Right renal cortex interstitium (tissue), 3 donors: Measurements from ENCODE around the gene FBXO8. TPM values are rescaled to one million over a fixed set of nuclear protein-coding genes. Genes with fewer than 3 reads are reported as not detected.
"Not testable (repeated sequence)": the region's sequence is repeated elsewhere in the genome, so short reads cannot be mapped to it uniquely, and the experiment has no call there.

Source experiments
- DNase-seq, 3 donors: peaks; one replicate each; pipeline ENCODE4 v3.0.0-alpha.2; 2013; ENCODE audit warnings: low read depth in 3 of 3, low spot score in 2 of 3
- polyA plus RNA-seq, 3 donors: library from polyadenylated mRNA; unstranded; fragments of 120-200 nt; gene quantifications; one replicate each; pipeline ENCODE4 v1.2.1, GENCODE V29; 2013; ENCODE audit not compliant: insufficient read length in 3 of 3

Gene FBXO8
- polyA plus RNA-seq, 3 donors = 36.4 to 37.4 (median 37.0) TPM

- no peak for DNase-seq
These were observed 3.4 kb upstream of the FBXO8 start for GRCh38 chr4:174286870-174287269.

GRCh38 chr4:174284487-174284886 is 1.0 kb upstream of the FBXO8 start:
- no peak for DNase-seq

GRCh38 chr4:174282836-174283506 is 496 bp downstream of the FBXO8 start:
- peak; percentile 77 to 85 (median 82) for DNase-seq

DNA sequence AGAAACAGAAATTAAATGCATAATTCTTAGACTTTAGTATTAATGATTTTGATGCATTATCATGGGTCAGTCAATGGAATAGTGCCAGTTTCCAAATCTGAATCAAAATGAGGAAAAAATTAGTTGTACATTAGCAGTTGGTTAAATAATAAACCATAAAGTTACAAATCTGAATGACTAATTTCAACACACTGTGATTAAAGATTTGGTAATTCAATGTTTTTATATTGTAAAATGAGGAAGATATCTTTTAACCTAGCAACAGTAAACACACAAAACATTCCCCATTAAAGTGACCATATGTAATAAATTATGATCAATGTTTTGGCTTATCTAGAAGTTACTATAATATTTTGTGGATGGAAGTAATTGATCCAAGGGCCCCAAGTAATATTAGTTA is 1.6 kb downstream of the FBXO8 start:
- no peak for DNase-seq

GRCh38 chr4:174281182-174281737 is 2.2 kb downstream of the FBXO8 start:
- DNase-seq = no peak

DNA sequence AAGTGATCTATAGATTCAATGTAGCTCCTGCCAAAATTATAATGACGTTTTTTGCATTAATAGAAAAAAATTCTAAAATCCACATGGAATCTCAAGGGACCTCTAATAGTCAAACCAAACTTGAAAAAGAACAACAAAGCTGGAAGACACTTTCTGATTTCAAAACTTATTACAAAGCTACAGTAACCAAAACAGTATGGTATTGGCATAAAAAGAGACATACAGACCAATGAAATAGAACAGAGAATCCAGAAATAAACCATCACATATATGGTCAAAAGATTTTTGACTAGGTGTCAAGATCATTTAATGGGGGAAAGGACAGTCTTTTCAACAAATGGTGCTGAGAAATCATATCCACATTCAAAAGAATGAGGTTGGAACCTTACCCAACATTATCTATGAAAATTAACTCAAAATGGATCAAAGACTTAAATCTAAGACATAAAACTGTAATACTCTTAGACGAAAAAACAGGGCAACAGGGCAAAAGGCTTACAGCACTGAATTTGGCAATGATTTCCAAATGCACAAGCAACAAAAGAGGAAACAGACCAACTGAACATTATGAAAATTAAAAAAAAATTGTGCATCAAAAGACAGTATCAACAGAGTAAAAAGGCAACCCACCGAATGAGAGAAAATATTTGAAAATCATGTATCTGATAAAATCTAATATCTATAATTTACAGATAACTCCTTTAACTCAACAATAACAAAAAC is 3.9 kb downstream of the FBXO8 start:
- DNase-seq = no peak

DNA sequence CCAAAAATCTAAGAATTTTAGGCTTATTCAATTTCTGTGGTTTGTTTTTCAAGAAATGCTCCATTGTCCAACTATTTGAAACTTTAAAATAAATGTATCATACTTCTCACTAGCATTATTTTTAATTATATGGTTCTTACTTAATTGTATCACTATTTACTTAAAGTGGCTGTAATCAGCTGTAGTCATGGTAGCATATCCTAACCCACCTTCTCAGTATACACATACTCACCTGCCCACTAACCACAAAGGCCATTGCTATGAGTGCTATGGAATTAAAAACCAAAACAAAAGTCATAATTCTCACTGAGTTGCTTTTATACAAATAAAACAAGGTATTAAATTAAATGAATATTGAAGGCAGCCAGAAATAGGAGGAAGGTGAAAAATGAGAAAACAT is 5.0 kb downstream of the FBXO8 start:
- DNase-seq = no peak

- no peak for DNase-seq
These were observed 6.0 kb downstream of the FBXO8 start for GRCh38 chr4:174277433-174277832.

- no peak for DNase-seq
These were observed 8.4 kb downstream of the FBXO8 start for GRCh38 chr4:174275101-174275500.

DNA sequence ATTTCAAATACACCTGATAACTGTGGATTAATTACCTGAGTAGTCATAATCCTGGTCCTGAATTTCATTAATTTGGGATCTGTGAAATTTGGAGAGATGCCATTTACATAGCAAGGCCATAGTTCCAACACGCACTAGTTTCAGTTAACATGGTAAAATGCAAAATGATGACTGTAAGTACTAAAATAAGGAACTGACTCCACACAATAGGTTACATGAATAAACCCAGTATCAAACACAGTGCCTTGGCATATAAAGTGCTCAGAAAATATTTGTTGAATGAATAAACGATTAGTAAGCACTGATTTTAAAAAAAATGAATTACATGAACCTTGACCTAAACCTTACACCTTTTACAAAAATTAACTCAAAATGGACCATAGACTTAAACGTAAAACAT is 9.0 kb downstream of the FBXO8 start:
- no peak for DNase-seq

GRCh38 chr4:174273930-174274329 is 9.5 kb downstream of the FBXO8 start:
- DNase-seq = no peak

- DNase-seq = no peak
These were observed 17.1 kb downstream of the FBXO8 start for GRCh38 chr4:174266416-174266815.

GRCh38 chr4:174265916-174266315 is 17.6 kb downstream of the FBXO8 start:
- no peak for DNase-seq

DNA sequence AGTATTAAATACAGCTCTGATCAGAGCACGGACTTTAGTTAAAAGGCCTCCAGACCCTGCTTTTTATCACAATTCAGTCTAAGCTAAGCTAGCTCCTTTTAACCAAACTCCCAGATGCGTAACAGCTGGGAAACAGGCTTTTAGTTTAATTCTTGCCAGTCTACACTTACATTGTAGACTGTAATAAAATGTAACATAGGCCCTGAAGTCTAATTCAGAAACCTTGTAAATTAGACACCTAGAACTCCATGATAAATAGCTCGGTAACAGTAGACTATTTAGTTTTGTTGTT is 20.1 kb downstream of the FBXO8 start:
- DNase-seq = no peak

GRCh38 chr4:174262624-174263444 is 20.6 kb downstream of the FBXO8 start:
- DNase-seq = no peak

- not testable (repeated sequence) for DNase-seq
These were observed 22.0 kb downstream of the FBXO8 start for GRCh38 chr4:174261432-174261831.

DNA sequence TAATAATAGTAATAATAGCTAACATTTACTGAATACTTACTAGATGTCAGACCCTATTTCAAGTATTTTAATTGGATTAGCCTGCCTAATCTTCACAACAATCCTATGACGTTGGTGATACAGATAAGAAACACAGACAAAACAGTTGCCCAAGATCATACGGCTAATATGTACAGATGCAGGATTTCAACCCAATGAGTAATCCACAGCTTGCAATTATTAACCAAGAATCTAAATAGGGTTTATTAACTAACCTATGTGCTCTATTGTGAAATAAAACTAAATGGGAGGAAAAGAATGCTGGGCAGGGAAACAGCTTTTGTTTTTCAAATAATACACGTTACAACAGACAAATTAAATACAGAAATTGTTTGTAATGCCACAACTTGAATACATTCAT is 23.4 kb downstream of the FBXO8 start:
- no peak for DNase-seq

DNA sequence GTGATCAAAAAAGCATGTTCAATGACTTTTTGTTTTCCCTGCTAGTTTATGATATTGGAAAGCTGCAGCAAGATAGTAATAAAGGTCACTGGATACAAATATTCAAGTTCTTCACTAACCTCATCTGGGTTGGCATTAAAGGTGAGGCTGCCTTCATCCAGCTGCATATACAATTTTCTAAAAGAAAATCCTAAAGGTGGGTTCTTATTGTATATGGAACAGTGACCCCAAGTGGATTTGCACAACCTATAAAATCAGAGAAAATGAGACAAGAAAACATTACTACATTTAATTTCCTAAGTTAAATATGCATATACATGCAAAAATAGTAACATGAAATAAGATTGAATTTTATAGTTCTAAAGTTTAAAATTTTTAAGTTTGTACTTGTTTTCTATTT is 23.9 kb downstream of the FBXO8 start:
- no peak for DNase-seq

DNA sequence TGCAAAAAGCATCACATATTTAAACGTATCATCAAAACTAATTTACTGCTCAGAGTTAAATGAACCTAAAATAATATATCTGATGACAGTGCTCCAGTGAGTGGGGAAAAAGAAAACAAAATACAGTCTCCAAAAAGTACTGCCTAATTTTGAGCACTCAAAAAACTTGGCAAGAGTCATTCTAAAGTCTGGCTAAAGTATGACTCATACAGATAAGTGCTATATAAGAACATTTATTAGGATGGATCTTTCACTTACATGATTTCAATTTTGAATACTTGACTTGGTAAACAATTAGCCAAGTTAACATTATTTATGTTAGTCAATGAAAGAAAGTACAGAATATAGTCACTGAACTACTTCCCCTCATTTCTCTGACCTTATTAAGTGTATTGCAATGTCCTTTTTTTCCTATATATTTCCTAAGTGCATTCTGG is 27.2 kb downstream of the FBXO8 start:
- no peak for DNase-seq

- no peak for DNase-seq
These were observed 27.7 kb downstream of the FBXO8 start for GRCh38 chr4:174255786-174256185.

GRCh38 chr4:174255374-174255773 is 28.1 kb downstream of the FBXO8 start:
- no peak for DNase-seq
